AG09319 (cell line): ENCODE data around the gene CAPG.

ENCODE experiments used
- DNase-seq: peaks from one replicate; pipeline ENCODE4 v3.0.0-alpha.2; 2010; ENCODE audit warnings: low read depth; ENCODE audit errors: extremely low read depth
- TF ChIP-seq, protein P1 (sequence below): IDR thresholded peaks from 2 replicates; pipeline ENCODE4 v1.5.1; 2011; ENCODE audit warnings: low read depth, mild to moderate bottlenecking, inconsistent platforms, low read length, moderate library complexity

The CAPG gene, protein sequence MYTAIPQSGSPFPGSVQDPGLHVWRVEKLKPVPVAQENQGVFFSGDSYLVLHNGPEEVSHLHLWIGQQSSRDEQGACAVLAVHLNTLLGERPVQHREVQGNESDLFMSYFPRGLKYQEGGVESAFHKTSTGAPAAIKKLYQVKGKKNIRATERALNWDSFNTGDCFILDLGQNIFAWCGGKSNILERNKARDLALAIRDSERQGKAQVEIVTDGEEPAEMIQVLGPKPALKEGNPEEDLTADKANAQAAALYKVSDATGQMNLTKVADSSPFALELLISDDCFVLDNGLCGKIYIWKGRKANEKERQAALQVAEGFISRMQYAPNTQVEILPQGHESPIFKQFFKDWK

GRCh38 chr2:85409845-85410583 is at the start of gene CAPG:
CAPG (minus strand) TSS chr2:85410366; CDS start chr2:85402145, 8,221 bp downstream.
- DNase-seq, result no peak
- TF ChIP-seq, protein P1, sequence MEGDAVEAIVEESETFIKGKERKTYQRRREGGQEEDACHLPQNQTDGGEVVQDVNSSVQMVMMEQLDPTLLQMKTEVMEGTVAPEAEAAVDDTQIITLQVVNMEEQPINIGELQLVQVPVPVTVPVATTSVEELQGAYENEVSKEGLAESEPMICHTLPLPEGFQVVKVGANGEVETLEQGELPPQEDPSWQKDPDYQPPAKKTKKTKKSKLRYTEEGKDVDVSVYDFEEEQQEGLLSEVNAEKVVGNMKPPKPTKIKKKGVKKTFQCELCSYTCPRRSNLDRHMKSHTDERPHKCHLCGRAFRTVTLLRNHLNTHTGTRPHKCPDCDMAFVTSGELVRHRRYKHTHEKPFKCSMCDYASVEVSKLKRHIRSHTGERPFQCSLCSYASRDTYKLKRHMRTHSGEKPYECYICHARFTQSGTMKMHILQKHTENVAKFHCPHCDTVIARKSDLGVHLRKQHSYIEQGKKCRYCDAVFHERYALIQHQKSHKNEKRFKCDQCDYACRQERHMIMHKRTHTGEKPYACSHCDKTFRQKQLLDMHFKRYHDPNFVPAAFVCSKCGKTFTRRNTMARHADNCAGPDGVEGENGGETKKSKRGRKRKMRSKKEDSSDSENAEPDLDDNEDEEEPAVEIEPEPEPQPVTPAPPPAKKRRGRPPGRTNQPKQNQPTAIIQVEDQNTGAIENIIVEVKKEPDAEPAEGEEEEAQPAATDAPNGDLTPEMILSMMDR, result no peak

GRCh38 chr2:85459771-85460170 is 49.6 kb upstream of the CAPG start:
- DNase-seq, result no peak
- TF ChIP-seq, protein P1, result no peak

DNA sequence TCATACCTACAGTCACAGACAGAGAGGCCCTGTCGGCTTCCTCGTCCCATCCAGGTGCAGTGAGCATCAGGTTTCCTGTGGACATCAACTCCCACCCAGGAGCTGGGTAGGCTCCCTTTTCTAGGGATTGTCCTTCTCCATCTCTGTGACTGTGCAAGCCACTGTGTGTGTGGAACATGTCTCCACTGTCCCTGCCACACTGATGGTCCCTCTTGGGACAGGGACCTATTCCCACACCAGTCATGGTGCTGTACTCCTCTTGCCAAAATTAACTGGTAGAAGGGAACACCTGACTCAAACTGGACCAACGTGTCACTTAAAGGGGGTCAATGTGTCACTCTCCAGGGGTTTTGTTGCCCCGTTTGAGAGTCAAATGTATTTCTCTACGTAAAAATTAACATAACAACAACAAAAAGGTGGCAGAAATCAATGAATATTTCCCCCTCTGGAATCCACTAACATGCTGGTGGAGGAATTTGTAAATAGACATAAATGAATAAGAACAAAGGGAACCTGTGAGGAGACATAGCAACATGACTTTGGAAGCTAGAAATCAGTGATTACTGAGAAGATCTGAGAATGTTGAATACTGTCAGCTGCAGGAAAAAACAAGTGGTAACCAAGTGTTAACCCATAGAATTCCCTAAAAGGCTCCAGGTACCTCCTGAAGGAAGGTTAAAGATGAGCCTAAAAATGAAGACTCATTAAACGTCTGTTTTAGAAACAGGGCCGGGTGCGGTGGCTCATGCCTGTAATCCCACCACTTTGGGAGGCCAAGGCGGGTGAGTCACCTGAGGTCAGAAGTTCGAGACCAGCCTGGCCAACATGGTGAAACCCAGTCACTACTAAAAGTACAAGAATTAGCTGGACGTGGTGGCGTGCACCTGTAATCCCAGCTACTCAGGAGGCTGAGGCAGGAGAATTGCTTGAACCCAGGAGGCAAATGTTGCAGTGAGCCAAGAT is 48.7 kb upstream of the CAPG start:
- TF ChIP-seq, protein P1, result no peak
- no peak for DNase-seq

DNA sequence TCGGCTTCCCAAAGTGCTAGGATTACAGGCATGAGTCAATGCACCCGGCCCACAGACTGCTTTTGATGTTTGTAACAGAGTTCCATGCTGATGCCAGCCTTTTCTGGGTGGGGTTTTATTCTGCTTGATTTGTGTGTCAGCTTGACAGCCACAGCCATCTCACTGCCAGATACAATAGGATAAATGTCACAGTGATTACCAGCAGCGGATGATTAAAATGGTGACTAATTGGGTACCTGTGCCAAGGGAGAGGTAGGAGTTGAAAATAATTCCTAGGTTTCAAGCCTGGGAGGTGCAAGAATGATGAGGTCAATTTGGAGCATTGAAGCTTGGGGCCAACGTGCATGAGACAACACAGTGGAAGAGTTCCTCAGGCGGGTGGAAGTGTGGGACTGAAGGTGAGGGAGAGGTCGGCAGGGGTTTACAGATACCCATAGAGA is 47.7 kb upstream of the CAPG start:
- TF ChIP-seq, protein P1, result no peak
- no peak for DNase-seq

DNA sequence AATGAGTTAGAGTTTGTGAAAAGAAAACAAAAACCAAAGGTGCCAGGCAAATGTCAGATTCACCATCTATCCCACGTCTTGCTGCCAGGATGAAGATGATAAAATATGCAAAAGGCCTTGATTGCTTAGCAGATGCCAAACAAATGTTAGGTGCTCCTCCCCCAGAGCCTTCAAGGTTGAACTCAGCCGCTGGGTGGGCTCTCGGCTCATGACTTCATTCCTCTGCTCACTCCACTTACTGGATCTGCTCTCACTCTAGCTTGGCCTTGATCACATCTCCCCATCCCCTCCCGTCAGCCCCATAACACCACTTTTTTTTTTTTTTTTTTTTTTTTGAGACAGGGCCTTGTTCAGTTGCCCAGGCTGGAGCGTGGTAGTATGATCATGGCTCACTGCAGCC is 46.9 kb upstream of the CAPG start:
- TF ChIP-seq, protein P1, result no peak
- DNase-seq, result no peak

GRCh38 chr2:85455552-85456090 is 45.5 kb upstream of the CAPG start:
- DNase-seq, result no peak
- TF ChIP-seq, protein P1, result no peak
